Testis (tissue), 2 donors: Measurements from ENCODE around the gene PSMC3.

Experiments
- POLR2A ChIP-seq: fragments of 450-650 bp; IDR thresholded peaks from one replicate; pipeline ENCODE4 v1.6.1; 2017; ENCODE audit warnings: antibody characterized with exemption, mild to moderate bottlenecking, moderate library complexity
- TF ChIP-seq, protein P1 (sequence below), 3 experiments: fragments of 450-650 bp in 2 of 3; fragments of 200-600 bp in 1 of 3; sonication (generic) in 1 of 3; IDR thresholded peaks; one replicate each; pipeline ENCODE4 v1.5.1; 2016 to 2019; ENCODE audit warnings: antibody characterized with exemption in 3 of 3, mild to moderate bottlenecking in 2 of 3, moderate library complexity in 1 of 3

- TF ChIP-seq, protein P1, sequence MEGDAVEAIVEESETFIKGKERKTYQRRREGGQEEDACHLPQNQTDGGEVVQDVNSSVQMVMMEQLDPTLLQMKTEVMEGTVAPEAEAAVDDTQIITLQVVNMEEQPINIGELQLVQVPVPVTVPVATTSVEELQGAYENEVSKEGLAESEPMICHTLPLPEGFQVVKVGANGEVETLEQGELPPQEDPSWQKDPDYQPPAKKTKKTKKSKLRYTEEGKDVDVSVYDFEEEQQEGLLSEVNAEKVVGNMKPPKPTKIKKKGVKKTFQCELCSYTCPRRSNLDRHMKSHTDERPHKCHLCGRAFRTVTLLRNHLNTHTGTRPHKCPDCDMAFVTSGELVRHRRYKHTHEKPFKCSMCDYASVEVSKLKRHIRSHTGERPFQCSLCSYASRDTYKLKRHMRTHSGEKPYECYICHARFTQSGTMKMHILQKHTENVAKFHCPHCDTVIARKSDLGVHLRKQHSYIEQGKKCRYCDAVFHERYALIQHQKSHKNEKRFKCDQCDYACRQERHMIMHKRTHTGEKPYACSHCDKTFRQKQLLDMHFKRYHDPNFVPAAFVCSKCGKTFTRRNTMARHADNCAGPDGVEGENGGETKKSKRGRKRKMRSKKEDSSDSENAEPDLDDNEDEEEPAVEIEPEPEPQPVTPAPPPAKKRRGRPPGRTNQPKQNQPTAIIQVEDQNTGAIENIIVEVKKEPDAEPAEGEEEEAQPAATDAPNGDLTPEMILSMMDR (IDR thresholded peaks at IDR 0.05): no peak
- TF ChIP-seq POLR2A: no peak
These were observed 11.6 kb downstream of the PSMC3 start for GRCh38 chr11:47414685-47415070.
